Omental fat pad (tissue), 4 donors: ENCODE measurements around the gene ZNF462. TPM values are rescaled to one million over a fixed set of nuclear protein-coding genes. Genes with fewer than 3 reads are reported as not detected.
"Not testable (repeated sequence)": the region's sequence is repeated elsewhere in the genome, so short reads cannot be mapped to it uniquely, and the experiment has no call there.

Experiments
- ATAC-seq: fragments of 150-250 bp; one replicate; pipeline ENCODE4 v1.9.1; 2016; ENCODE audit warnings: mild to moderate bottlenecking, moderate library complexity; ENCODE audit not compliant: low FRiP score
- DNase-seq: peaks from one replicate; pipeline ENCODE4 v3.0.0-alpha.2; 2019; ENCODE audit warnings: low spot score
- total RNA-seq, 4 donors: library from RNA; depleted of rRNA; stranded (reverse); fragments of >200 nt; gene quantifications; one replicate each; pipeline ENCODE4 v1.1.0, GENCODE V29; 2016
- TF ChIP-seq, protein P1 (sequence below), 3 donors: fragments of 450-650 bp; IDR thresholded peaks; one replicate each; pipeline ENCODE4 v1.5.1; 2016 to 2017; ENCODE audit warnings: antibody characterized with exemption in 3 of 3, mild to moderate bottlenecking in 3 of 3, moderate library complexity in 2 of 3

Gene ZNF462
- total RNA-seq, 4 donors from 2014 or later = 16.2 to 18.5 (median 16.7) TPM

DNA sequence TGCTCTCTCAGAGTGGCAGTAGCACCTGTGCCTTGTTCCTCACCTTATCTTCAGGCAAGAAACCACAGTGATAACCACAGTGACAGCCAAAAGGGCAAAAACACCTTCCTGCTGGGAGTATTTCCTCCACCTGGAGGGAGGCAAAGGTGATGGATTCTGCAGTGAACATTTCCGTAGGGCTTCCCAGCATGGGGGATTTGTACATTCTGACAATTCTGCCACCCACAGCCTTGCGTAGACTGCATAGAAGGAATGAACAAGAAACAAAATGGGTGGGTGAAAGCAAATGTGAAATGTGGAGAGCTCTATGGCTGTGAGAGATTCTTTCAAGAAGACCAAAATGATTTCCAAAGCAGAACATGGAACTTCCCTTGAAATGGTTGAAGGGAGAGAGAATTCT, 111.4 kb downstream of the ZNF462 start:
- DNase-seq = no peak
- no peak for ATAC-seq
- TF ChIP-seq, protein P1, sequence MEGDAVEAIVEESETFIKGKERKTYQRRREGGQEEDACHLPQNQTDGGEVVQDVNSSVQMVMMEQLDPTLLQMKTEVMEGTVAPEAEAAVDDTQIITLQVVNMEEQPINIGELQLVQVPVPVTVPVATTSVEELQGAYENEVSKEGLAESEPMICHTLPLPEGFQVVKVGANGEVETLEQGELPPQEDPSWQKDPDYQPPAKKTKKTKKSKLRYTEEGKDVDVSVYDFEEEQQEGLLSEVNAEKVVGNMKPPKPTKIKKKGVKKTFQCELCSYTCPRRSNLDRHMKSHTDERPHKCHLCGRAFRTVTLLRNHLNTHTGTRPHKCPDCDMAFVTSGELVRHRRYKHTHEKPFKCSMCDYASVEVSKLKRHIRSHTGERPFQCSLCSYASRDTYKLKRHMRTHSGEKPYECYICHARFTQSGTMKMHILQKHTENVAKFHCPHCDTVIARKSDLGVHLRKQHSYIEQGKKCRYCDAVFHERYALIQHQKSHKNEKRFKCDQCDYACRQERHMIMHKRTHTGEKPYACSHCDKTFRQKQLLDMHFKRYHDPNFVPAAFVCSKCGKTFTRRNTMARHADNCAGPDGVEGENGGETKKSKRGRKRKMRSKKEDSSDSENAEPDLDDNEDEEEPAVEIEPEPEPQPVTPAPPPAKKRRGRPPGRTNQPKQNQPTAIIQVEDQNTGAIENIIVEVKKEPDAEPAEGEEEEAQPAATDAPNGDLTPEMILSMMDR (IDR thresholded peaks at IDR 0.05) = no peak

DNA sequence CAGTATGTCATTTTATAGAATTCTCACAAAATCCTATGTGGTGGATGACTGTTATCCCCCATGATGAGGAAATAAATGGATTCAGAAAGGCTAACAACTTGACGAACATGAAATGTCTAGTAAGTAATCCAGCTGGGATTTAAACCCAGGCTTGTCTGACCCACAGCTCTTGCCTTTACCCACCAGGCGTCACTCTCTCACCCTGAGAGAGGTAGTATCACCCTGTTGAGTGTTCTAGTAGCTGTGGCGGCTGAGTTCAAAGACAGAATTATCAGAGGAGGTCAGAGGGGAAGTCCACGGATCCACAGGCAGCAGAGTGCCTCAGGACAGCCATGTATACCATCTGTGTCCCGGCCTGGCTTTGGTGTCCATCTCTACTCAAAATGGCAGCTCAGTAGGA, 113.8 kb downstream of the ZNF462 start:
- TF ChIP-seq, protein P1 (IDR thresholded peaks at IDR 0.05) = no peak
- DNase-seq (no peak), ATAC-seq (no peak)

DNA sequence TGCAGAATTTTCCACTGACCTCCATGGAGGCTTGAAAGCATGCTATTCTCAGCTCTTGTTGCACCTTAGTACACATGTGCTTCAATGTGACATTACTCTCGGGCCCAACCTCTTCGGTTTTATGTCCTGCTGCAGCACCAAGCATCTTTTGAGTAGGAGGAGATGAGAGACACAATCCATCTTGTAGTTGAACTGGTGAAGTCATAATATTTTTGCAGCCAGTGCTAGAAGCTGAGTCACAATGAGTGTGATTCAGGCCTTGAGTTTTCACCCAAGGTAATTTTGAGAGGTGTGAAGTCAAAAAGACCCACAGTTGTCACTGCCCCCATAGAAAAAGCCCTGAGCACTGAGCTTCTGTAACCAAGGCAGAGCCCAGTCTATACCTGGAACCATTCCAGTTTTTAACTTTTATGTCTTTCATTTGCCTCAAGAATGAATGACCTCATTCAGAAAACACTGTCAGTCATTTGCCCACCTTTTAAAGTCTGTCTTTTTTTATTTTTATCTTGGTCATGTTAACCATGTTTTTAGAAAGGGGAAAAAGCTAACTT, 117.7 kb downstream of the ZNF462 start:
- ATAC-seq (no peak), DNase-seq (no peak)
- TF ChIP-seq, protein P1 (IDR thresholded peaks at IDR 0.05) = no peak

DNA sequence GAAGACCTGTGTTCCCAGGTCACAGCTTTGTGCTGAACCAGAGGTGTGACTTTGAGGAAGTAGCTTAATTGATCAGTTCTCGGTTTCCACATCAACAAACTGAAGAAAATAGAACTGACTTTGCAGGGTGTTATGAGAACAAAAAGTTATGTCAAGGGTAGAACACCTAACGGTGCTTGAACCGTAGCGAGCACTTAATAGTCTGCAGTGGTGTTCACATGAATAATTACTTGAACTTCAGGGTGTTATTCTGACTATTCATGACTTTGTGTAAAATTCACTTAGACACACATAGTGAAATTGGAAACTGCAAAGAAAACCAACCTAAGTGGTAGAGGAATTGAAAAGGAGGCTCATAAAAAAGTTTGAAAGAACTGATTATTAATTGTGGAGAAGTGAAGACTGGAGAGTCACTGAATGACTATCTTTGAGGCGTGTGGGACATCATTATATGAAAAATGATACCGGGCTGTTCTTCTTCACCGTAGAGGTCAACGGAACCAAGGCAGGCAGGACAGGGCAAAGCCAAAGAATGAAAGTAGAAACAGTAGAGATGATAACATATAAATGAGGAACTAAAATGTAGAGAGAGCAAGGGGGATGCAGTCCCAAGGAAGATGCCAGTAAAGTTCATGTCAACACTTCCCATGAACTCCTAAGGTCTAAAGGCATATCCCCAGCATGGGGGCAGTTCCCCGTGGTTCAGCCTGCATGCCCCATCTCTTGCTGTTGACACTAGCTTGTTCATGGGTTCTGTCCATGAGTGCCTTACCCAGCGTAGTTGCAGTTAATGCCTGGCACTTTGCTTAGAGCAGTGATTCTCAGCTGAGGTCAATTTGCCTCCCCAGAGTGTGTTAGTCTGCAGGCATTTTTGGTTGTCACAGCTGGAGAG, 118.7 kb downstream of the ZNF462 start:
- DNase-seq = no peak
- no peak for ATAC-seq
- TF ChIP-seq, protein P1 (IDR thresholded peaks at IDR 0.05) = no peak

DNA sequence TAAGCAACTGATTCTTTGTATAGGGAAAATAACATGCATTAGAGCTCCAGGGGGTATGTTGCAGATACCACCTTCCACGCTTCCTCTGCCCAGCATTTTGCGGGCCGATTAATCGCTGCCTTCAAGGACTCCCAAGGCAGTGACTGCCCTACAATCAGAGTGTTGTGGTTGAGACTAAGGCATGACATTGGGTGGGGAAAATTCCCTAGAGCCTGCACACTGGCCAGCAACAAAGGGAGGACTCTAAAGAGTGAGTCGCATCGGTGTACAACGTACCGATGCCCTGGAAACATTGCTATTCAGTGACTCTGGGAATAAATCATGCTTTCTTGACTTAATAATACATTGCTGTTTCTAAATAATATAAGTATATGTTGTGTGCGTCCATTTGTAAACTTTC, 119.7 kb downstream of the ZNF462 start:
- TF ChIP-seq, protein P1 (IDR thresholded peaks at IDR 0.05) = no peak
- ATAC-seq = no peak
- DNase-seq = no peak

DNA sequence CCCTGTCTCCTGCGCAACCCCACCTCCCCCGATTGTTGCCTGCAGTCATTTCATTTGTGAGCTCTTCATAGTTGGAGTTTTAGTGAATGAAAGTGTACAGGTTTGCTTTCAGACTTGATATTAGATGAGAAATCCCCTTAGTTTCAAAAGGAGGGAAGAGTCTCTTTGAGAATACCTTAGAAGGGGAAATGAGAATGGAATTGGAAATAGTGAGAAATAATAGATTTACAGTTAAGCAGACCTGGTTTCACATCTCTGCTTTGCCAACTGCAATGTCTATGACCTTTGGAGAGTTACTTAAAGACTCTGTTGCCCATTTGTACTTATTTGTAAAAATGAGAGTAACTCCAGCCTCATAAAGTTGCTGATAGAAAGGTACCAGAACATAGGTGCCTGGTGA, 120.4 kb downstream of the ZNF462 start:
- TF ChIP-seq, protein P1 (IDR thresholded peaks at IDR 0.05) = no peak

DNA sequence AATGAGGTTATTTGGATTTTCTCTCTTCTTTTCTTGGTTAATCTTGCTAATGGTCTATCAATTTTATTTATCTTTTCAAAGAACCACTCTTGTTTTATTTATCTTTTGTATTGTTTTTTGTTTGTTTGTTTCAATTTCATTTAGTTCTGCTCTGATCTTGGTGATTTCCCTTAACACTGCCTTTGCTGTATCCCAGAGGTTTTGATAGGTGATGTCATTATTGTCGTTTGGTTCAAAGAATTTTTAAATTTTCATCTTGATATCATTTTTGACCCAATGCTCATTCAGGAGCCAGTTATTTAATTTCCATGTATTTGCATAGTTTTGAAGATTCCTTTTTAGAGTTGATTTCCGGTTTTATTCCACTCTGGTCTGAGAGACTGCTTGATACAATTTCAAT, 126.9 kb downstream of the ZNF462 start:
- not testable (repeated sequence) for ATAC-seq, DNase-seq

More for the DNA sequence above, 120.4 kb downstream of the ZNF462 start:
- ATAC-seq (no peak), DNase-seq (no peak)
